ENCODE data around the gene NUTF2. TPM values are rescaled to one million over a fixed set of nuclear protein-coding genes. Genes with fewer than 3 reads are reported as not detected.

The NUTF2 gene
- total RNA-seq, 1 donor from 2014 or later = 121 TPM

- DNase-seq (ENCODE audit: extremely low spot score, unreplicated experiment) = no peak
- peaks cover 2% of the 10 kb centered on the region for H3K36me3 Mint-ChIP-seq (ENCODE audit: unreplicated experiment)
- no peaks in the 10 kb centered on the region for H3K9me3 Mint-ChIP-seq (ENCODE audit: unreplicated experiment)
- no peaks in the 10 kb centered on the region for H3K27me3 Mint-ChIP-seq (ENCODE audit: unreplicated experiment)
- TF ChIP-seq CTCF (IDR thresholded peaks at IDR 0.05) = no peak
- H3K4me1 Mint-ChIP-seq (ENCODE audit: unreplicated experiment) = peaks cover 31% of the 10 kb centered on the region
- H3K27ac Mint-ChIP-seq (ENCODE audit: unreplicated experiment) = peak overlapping the region; percentile 88
- H3K4me3 Mint-ChIP-seq (ENCODE audit: unreplicated experiment) = peak overlapping the region; percentile 81
Observed at GRCh38 chr16:67892375-67892774, 45.6 kb downstream of the NUTF2 start.

- Mint-ChIP-seq H3K9me3 (ENCODE audit: unreplicated experiment) (no peaks in the 10 kb centered on the region), H3K27ac (ENCODE audit: unreplicated experiment) (peak within 1 kb of the TSS; percentile 90), H3K36me3 (ENCODE audit: unreplicated experiment) (no peaks in the 10 kb centered on the region), H3K4me1 (ENCODE audit: unreplicated experiment) (peaks cover 33% of the 10 kb centered on the region), H3K4me3 (ENCODE audit: unreplicated experiment) (peak within 1 kb of the TSS; percentile 91), H3K27me3 (ENCODE audit: unreplicated experiment) (no peaks in the 10 kb centered on the region)
- peak; percentile 98 for DNase-seq (ENCODE audit: extremely low spot score, unreplicated experiment)
- no peak for TF ChIP-seq CTCF (IDR thresholded peaks at IDR 0.05)
Observed at GRCh38 chr16:67892899-67893742, 46.4 kb downstream of the NUTF2 start, which contains the start of gene PSKH1. Gene PSKH1, plus strand, starts transcription at chr16:67893254. Its CDS starts 15,496 bp downstream, at chr16:67908750.

- no peak for DNase-seq (ENCODE audit: extremely low spot score, unreplicated experiment)
- H3K27me3 Mint-ChIP-seq (ENCODE audit: unreplicated experiment) = no peaks in the 10 kb centered on the region
Observed at GRCh38 chr16:67893743-67894399, 47.1 kb downstream of the NUTF2 start.

GRCh38 chr16:67897231-67897630, 50.5 kb downstream of the NUTF2 start:
- Mint-ChIP-seq H3K9me3 (ENCODE audit: unreplicated experiment) (no peaks in the 10 kb centered on the region), H3K4me1 (ENCODE audit: unreplicated experiment) (peaks cover 32% of the 10 kb centered on the region), H3K4me3 (ENCODE audit: unreplicated experiment) (no peak overlapping the region), H3K36me3 (ENCODE audit: unreplicated experiment) (no peaks in the 10 kb centered on the region), H3K27ac (ENCODE audit: unreplicated experiment) (peak overlapping the region; percentile 61), H3K27me3 (ENCODE audit: unreplicated experiment) (no peaks in the 10 kb centered on the region)
- TF ChIP-seq CTCF (IDR thresholded peaks at IDR 0.05) = no peak
- no peak for DNase-seq (ENCODE audit: extremely low spot score, unreplicated experiment)

More at GRCh38 chr16:67893743-67894399, 47.1 kb downstream of the NUTF2 start:
- Mint-ChIP-seq H3K4me3 (ENCODE audit: unreplicated experiment) (peak overlapping the region; percentile 91), H3K9me3 (ENCODE audit: unreplicated experiment) (no peaks in the 10 kb centered on the region), H3K27ac (ENCODE audit: unreplicated experiment) (peak overlapping the region; percentile 90), H3K36me3 (ENCODE audit: unreplicated experiment) (no peaks in the 10 kb centered on the region), H3K4me1 (ENCODE audit: unreplicated experiment) (peaks cover 33% of the 10 kb centered on the region)
- no peak for TF ChIP-seq CTCF (IDR thresholded peaks at IDR 0.05)

GRCh38 chr16:67901734-67902133, 55.0 kb downstream of the NUTF2 start:
- Mint-ChIP-seq H3K27me3 (ENCODE audit: unreplicated experiment) (no peaks in the 10 kb centered on the region), H3K4me1 (ENCODE audit: unreplicated experiment) (peaks cover 9% of the 10 kb centered on the region), H3K27ac (ENCODE audit: unreplicated experiment) (no peak overlapping the region), H3K4me3 (ENCODE audit: unreplicated experiment) (no peak overlapping the region), H3K36me3 (ENCODE audit: unreplicated experiment) (peaks cover 3% of the 10 kb centered on the region), H3K9me3 (ENCODE audit: unreplicated experiment) (no peaks in the 10 kb centered on the region)
- no peak for DNase-seq (ENCODE audit: extremely low spot score, unreplicated experiment)
- TF ChIP-seq CTCF (IDR thresholded peaks at IDR 0.05) = no peak

Measured in osteocyte (in vitro differentiated cells).